Neuronal stem cell (in vitro differentiated cells): ENCODE data around the gene DPAGT1.

Source experiments
- DNase-seq: peaks from one replicate; pipeline ENCODE4 v3.0.0-alpha.2; 2013; ENCODE audit warnings: low spot score
- H2AFZ ChIP-seq: one replicate; pipeline ENCODE4 v1.6.1; 2013; ENCODE audit warnings: mild to moderate bottlenecking, low read length, inconsistent platforms
- H2AK5ac ChIP-seq: 2 replicates; pipeline ENCODE4 v1.6.1; 2013; ENCODE audit warnings: low read depth, mild to moderate bottlenecking, inconsistent platforms, low read length, moderate library complexity, mixed read lengths
- H2BK120ac ChIP-seq: 2 replicates; pipeline ENCODE4 v1.6.1; 2013; ENCODE audit warnings: low read depth, mild to moderate bottlenecking, inconsistent platforms, low read length, moderate library complexity, mixed read lengths
- H2BK12ac ChIP-seq: one replicate; pipeline ENCODE4 v1.6.1; 2013; ENCODE audit warnings: low read length, inconsistent platforms
- H2BK15ac ChIP-seq: 2 replicates; pipeline ENCODE4 v1.6.1; 2013; ENCODE audit warnings: mild to moderate bottlenecking, low read length, inconsistent platforms, mixed read lengths
- H2BK5ac ChIP-seq: one replicate; pipeline ENCODE4 v1.6.1; 2013; ENCODE audit warnings: inconsistent platforms, mild to moderate bottlenecking, low read length, moderate library complexity
- H3K14ac ChIP-seq: one replicate; pipeline ENCODE4 v1.6.1; 2013; ENCODE audit warnings: low read length, inconsistent platforms
- H3K18ac ChIP-seq: 2 replicates; pipeline ENCODE4 v1.6.1; 2013; ENCODE audit warnings: low read length, inconsistent platforms
- H3K23ac ChIP-seq: 2 replicates; pipeline ENCODE4 v1.6.1; 2013; ENCODE audit warnings: low read depth, mild to moderate bottlenecking, mixed read lengths, low read length, inconsistent platforms; ENCODE audit not compliant: poor library complexity
- H3K27ac ChIP-seq: replicated peaks from 3 replicates; pipeline ENCODE4 v1.5.1; 2013; ENCODE audit warnings: low read length, inconsistent platforms
- H3K27me3 ChIP-seq, 3 experiments: 2 replicates each; pipeline ENCODE4 v1.6.1; 2013; ENCODE audit warnings: low read length in 3 of 3, mild to moderate bottlenecking in 2 of 3, inconsistent platforms in 1 of 3, low read depth in 1 of 3, mixed read lengths in 1 of 3, moderate library complexity in 1 of 3; ENCODE audit not compliant: control insufficient read depth in 3 of 3, insufficient read depth in 3 of 3
- H3K36me3 ChIP-seq, 2 donors: replicated peaks in 1 of 2; 2 replicates each; pipeline ENCODE4 v1.6.1; 2013; ENCODE audit warnings: low read length in 2 of 2; ENCODE audit not compliant: control insufficient read depth in 2 of 2, insufficient read depth in 2 of 2
- H3K4ac ChIP-seq: 2 replicates; pipeline ENCODE4 v1.6.1; 2013; ENCODE audit warnings: inconsistent platforms, mild to moderate bottlenecking, low read length, moderate library complexity
- H3K4me1 ChIP-seq, 2 donors: 1 replicate in 1 of 2; 2 replicates in 1 of 2; pipeline ENCODE4 v1.6.1; 2013; ENCODE audit warnings: low read length in 2 of 2, low read depth in 1 of 2; ENCODE audit not compliant: control insufficient read depth in 2 of 2, insufficient read depth in 1 of 2
- H3K4me2 ChIP-seq: one replicate; pipeline ENCODE4 v1.6.1; 2013; ENCODE audit warnings: mild to moderate bottlenecking, low read length, inconsistent platforms; ENCODE audit not compliant: insufficient read depth, poor library complexity, severe bottlenecking
- H3K4me3 ChIP-seq, 2 donors: 2 replicates each; pipeline ENCODE4 v1.5.1; 2013; ENCODE audit warnings: low read length in 2 of 2, mild to moderate bottlenecking in 2 of 2, inconsistent platforms in 1 of 2, moderate library complexity in 1 of 2
- H3K79me1 ChIP-seq: one replicate; pipeline ENCODE4 v1.6.1; 2013; ENCODE audit warnings: low read depth, mild to moderate bottlenecking, inconsistent platforms, low read length, moderate library complexity
- H3K9ac ChIP-seq: one replicate; pipeline ENCODE4 v1.6.1; 2013; ENCODE audit warnings: mild to moderate bottlenecking, low read depth, low read length, inconsistent platforms; ENCODE audit not compliant: poor library complexity
- H3K9me3 ChIP-seq, 2 donors: replicated peaks in 1 of 2; 2 replicates each; pipeline versions ENCODE3 to v1.6.1; 2013; ENCODE audit warnings: low read length in 2 of 2, mild to moderate bottlenecking in 2 of 2, inconsistent platforms in 1 of 2, low read depth in 1 of 2, mixed read lengths in 1 of 2, moderate library complexity in 1 of 2; ENCODE audit not compliant: control insufficient read depth in 2 of 2, insufficient read depth in 1 of 2
- H4K8ac ChIP-seq: one replicate; pipeline ENCODE4 v1.6.1; 2013; ENCODE audit warnings: low read depth, mild to moderate bottlenecking, inconsistent platforms, low read length, moderate library complexity
- H4K91ac ChIP-seq: one replicate; pipeline ENCODE4 v1.6.1; 2013; ENCODE audit warnings: low read length, low read depth, mild to moderate bottlenecking, inconsistent platforms; ENCODE audit not compliant: poor library complexity
- WGBS, 2 donors: extraction: QIAGEN DNeasy Blood & Tissue Kit; methylation state at CpG; one replicate each; pipeline ENCODE4 v1.1.7; 2013; ENCODE audit warnings: missing lambda C conversion rate in 2 of 2, mixed read lengths in 1 of 2; ENCODE audit not compliant: insufficient read length in 2 of 2, insufficient replicate concordance in 1 of 2; ENCODE audit errors: extremely low coverage in 2 of 2; 5-methylcytosine and 5-hydroxymethylcytosine counted together

Gene DPAGT1

DNA sequence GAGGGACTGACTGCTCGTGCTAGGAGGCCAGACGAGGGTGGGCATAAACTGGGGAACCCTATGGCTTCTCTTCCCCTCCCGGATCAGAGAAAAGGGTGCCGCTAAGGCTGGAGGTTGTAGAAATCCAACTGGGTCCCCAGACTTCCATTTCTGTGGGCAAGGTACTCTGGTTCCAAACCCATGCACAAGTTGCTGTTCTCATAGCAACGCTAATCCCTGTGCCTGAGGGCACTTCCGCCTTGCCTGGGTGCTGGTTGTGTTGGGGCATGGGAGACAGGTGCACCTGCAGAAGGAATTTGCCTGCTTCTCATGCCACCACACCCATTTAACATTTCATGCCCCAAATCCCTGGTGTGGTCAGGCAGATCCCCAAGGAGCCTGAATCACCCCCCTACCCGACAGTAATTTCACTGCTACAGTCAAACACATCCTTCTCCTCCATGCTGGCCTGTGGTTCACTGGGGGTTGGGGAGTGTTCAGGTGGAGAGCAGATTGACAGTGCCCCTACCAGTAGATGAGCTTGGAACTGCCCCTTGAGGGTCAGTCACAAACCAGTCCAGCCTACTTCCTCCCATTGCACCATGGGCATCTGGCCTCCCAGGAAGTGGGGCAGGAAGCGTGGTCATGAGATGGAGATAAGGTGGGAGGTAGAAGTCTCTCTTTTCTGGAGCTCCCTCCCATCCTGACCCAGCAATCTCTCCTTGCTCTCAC, 6.6 kb upstream of the DPAGT1 start:
- peak overlapping the region; percentile 87 for H3K4me2 ChIP-seq
- no CpG with 5 or more reads among the region's 8 CpGs for WGBS, 2 donors
- H4K8ac ChIP-seq = no peak overlapping the region
- peak overlapping the region; percentile 79 for H2AFZ ChIP-seq
- H4K91ac ChIP-seq = no peak overlapping the region
- H3K14ac ChIP-seq = no peak overlapping the region
- H3K27ac ChIP-seq = no peak overlapping the region
- peaks cover 12 to 18% of the 10 kb centered on the region in 2 donors for H3K4me1 ChIP-seq
- no peak overlapping the region for H3K4ac ChIP-seq
- H3K9me3 ChIP-seq = no peaks in the 10 kb centered on the region
- H3K4me3 ChIP-seq = peak overlapping the region; percentile 59 to 89
- no peak overlapping the region for H3K23ac ChIP-seq
- H2BK5ac ChIP-seq = no peak overlapping the region
- H3K27me3 ChIP-seq = peaks cover 0 to 5% (median 0%) of the 10 kb centered on the region in 3 experiments
- no peak overlapping the region for H2BK12ac ChIP-seq
- H3K79me1 ChIP-seq = no peaks in the 10 kb centered on the region
- no peak for DNase-seq
- H3K36me3 ChIP-seq = peaks cover 4 to 26% of the 10 kb centered on the region in 2 donors
- H2AK5ac ChIP-seq = no peak overlapping the region
- H3K9ac ChIP-seq = peak overlapping the region; percentile 24
- H3K18ac ChIP-seq = no peak overlapping the region
- H2BK15ac ChIP-seq = no peak overlapping the region
- no peak overlapping the region for H2BK120ac ChIP-seq

DNA sequence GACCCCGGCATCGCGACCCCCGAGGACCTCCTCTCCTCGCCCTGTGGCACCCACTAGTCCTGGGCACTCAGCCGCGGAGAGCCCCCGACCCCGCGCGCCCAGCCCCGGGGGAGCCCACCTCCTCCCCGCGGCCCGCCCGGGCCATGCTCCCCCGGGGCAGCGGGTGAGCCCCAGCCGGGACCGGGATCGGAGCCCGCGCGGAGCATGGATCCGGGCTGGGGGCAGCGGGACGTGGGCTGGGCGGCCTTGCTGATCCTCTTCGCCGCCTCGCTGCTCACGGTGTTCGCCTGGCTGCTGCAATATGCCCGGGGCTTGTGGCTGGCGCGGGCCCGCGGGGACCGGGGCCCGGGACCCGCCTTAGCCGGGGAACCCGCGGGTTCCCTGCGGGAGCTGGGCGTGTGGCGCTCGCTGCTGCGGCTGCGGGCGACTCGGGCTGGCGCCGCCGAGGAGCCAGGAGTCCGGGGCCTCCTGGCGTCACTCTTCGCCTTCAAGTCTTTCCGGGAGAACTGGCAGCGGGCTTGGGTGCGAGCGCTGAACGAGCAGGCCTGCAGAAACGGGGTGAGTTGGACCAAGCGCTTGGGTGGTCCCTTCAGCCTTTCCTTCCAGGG, 6.0 kb upstream of the DPAGT1 start:
- peak overlapping the region; percentile 59 to 89 for H3K4me3 ChIP-seq
- peak overlapping the region; percentile 83 for H3K9ac ChIP-seq
- no peak for DNase-seq
- peak overlapping the region; percentile 77 for H3K18ac ChIP-seq
- peak overlapping the region; percentile 87 for H3K4me2 ChIP-seq
- peaks cover 12 to 21% of the 10 kb centered on the region in 2 donors for H3K4me1 ChIP-seq
- H3K27me3 ChIP-seq = peaks cover 0 to 5% (median 0%) of the 10 kb centered on the region in 3 experiments
- H3K23ac ChIP-seq = peak overlapping the region; percentile 8
- no CpG with 5 or more reads among the region's 65 CpGs for WGBS, 2 donors
- H3K36me3 ChIP-seq = peaks cover 1 to 22% of the 10 kb centered on the region in 2 donors
- no peak overlapping the region for H2AK5ac ChIP-seq
- peak overlapping the region; percentile 79 for H2AFZ ChIP-seq
- no peak overlapping the region for H4K91ac ChIP-seq
- no peak overlapping the region for H3K27ac ChIP-seq
- no peak overlapping the region for H2BK12ac ChIP-seq
- H3K9me3 ChIP-seq = no peaks in the 10 kb centered on the region
- no peak overlapping the region for H4K8ac ChIP-seq
- no peak overlapping the region for H3K4ac ChIP-seq
- H2BK5ac ChIP-seq = no peak overlapping the region
- H2BK15ac ChIP-seq = no peak overlapping the region
- no peak overlapping the region for H2BK120ac ChIP-seq
- no peaks in the 10 kb centered on the region for H3K79me1 ChIP-seq
- no peak overlapping the region for H3K14ac ChIP-seq

- no peak within 1 kb of the TSS for H2BK5ac ChIP-seq
- DNase-seq = peak; percentile 82
- H3K27me3 ChIP-seq = peaks cover 0 to 5% (median 0%) of the 10 kb centered on the region in 3 experiments
- H3K36me3 ChIP-seq = peaks cover 1 to 15% of the 10 kb centered on the region in 2 donors
- peak within 1 kb of the TSS; percentile 83 for H3K9ac ChIP-seq
- H2BK120ac ChIP-seq = no peak within 1 kb of the TSS
- peak within 1 kb of the TSS; percentile 79 for H2AFZ ChIP-seq
- no peak within 1 kb of the TSS for H3K4ac ChIP-seq
- no peak within 1 kb of the TSS for H3K27ac ChIP-seq
- H3K79me1 ChIP-seq = no peaks in the 10 kb centered on the region
- H2BK12ac ChIP-seq = no peak within 1 kb of the TSS
- H3K4me1 ChIP-seq = peaks cover 12 to 21% of the 10 kb centered on the region in 2 donors
- H3K9me3 ChIP-seq = no peaks in the 10 kb centered on the region
- H3K14ac ChIP-seq = no peak within 1 kb of the TSS
- peak within 1 kb of the TSS; percentile 87 for H3K4me2 ChIP-seq
- peak within 1 kb of the TSS; percentile 88 for H3K18ac ChIP-seq
- no peak within 1 kb of the TSS for H4K8ac ChIP-seq
- H3K4me3 ChIP-seq = peak within 1 kb of the TSS; percentile 59 to 89
- H3K23ac ChIP-seq = peak within 1 kb of the TSS; percentile 8
- H2BK15ac ChIP-seq = no peak within 1 kb of the TSS
- no peak within 1 kb of the TSS for H2AK5ac ChIP-seq
- no CpG with 5 or more reads among the region's 49 CpGs for WGBS, 2 donors
- no peak within 1 kb of the TSS for H4K91ac ChIP-seq
Observed at GRCh38 chr11:119106564-119107537, 5.2 kb upstream of the DPAGT1 start, which contains the start of gene C2CD2L. TSS of gene C2CD2L (plus strand) at chr11:119107344. CDS start at chr11:119107742, 398 bp downstream.
